ENCODE results near the gene VWA3B. TPM values are rescaled to one million over a fixed set of nuclear protein-coding genes. Genes with fewer than 3 reads are reported as not detected.

Gene VWA3B
- total RNA-seq, 1 donor from 2014 or later: not detected

DNA sequence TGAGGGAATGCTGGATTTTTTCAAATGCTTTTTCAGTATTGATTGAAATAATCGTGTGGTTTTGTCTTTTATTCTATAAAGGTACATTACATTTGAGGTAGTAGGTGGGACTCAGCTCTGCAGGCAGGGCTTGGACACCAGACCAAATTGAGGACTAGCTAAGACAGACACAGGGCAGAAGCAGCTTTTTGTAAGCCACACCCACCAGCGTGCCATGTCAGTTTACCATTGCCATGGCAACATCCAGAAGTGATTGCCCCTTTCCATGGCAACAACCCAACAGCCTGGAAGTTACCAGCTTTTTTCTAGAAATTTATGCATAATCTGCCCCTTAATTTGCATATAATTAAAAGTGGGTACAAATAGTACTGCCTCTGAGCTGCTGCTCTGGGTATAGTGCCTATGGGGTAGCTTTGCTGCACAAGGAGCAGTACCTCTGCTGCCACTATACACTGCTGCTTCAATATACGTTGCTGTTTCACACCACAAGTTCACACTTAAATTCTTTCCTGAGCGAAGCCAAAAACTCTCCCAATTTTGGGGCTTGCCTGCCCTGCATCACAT is 23.6 kb upstream of the VWA3B start:
- no peak overlapping the region for H3K4me3 Mint-ChIP-seq
- no peak overlapping the region for H3K27ac Mint-ChIP-seq
- intact Hi-C loops (cut with micrococcal nuclease): no loop called here
- H3K36me3 Mint-ChIP-seq (ENCODE audit: low read depth): no peaks in the 10 kb centered on the region
- H3K9me3 Mint-ChIP-seq: no peaks in the 10 kb centered on the region
- DNase-seq (ENCODE audit: low spot score): no peak
- H3K4me1 Mint-ChIP-seq (ENCODE audit: low read depth): no peaks in the 10 kb centered on the region
- peaks cover 14% of the 10 kb centered on the region for H3K27me3 Mint-ChIP-seq (ENCODE audit: insufficient read depth)

DNA sequence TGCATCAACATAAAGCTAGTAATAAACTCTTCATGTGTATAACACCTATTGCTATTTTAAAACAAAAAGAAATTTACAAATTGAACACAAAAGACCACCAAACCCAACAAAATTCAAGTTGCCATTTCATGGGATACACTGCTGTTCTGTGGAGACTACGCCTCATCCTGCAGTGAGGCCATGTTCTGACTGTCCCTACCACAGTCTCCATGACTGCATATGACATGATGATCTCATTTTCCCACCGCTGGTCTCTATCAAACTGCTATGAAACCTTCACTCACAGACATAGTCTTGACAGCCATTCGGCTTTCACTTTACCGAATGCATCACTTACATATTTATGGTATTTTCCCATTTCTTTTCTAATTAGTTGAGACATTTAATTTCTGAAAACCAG is 21.2 kb upstream of the VWA3B start:
- Mint-ChIP-seq H3K27me3 (ENCODE audit: insufficient read depth) (peaks cover 12% of the 10 kb centered on the region), H3K9me3 (no peaks in the 10 kb centered on the region), H3K4me1 (ENCODE audit: low read depth) (no peaks in the 10 kb centered on the region), H3K27ac (no peak overlapping the region), H3K4me3 (no peak overlapping the region), H3K36me3 (ENCODE audit: low read depth) (no peaks in the 10 kb centered on the region)
- intact Hi-C loops (cut with micrococcal nuclease): no loop called here
- DNase-seq (ENCODE audit: low spot score): no peak

DNA sequence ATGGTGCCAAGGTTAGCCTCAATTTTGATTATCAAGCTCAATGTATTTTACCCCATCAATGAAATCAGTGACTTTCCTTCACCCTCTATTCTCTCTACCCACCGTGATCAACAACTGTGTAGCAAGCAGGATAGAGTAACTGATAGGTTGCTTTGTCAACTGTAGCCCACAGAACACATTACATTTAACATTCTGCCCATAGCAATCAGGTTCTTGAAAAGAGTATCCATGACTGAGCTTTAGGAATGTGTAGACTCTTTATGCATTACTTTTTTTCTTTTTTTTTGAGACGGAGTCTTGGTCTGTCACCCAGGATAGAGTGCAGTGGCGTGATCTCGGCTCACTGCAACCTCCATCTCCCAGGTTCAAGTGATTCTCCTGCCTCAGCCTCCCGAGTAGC is 19.8 kb upstream of the VWA3B start:
- no peaks in the 10 kb centered on the region for H3K4me1 Mint-ChIP-seq (ENCODE audit: low read depth)
- peaks cover 9% of the 10 kb centered on the region for H3K27me3 Mint-ChIP-seq (ENCODE audit: insufficient read depth)
- H3K4me3 Mint-ChIP-seq: no peak overlapping the region
- H3K36me3 Mint-ChIP-seq (ENCODE audit: low read depth): no peaks in the 10 kb centered on the region
- intact Hi-C loops (cut with micrococcal nuclease): no loop called here
- no peaks in the 10 kb centered on the region for H3K9me3 Mint-ChIP-seq
- H3K27ac Mint-ChIP-seq: no peak overlapping the region
- DNase-seq (ENCODE audit: low spot score): no peak

DNA sequence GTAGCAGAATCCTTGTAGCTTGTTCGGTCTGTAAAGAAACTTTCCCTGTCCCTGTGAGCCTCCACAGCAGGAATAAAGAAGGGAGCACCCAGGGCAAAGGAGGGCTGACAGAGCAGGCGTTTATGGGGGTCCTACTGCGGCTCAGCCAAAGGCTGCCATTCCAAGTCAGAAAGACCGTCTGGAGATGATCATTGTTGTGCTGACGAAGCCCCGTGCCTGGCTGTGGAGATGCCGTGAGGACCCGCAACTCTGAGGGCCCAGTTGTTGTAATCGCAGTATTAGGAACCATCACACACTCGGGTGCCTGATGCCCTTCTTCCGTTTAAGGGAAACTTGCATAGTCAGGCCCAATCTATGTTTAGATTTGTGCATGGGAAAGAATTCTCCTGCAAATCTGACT is 16.9 kb upstream of the VWA3B start:
- H3K9me3 Mint-ChIP-seq: no peaks in the 10 kb centered on the region
- no peak overlapping the region for H3K27ac Mint-ChIP-seq
- no peak for DNase-seq (ENCODE audit: low spot score)
- no peak overlapping the region for H3K4me3 Mint-ChIP-seq
- no peaks in the 10 kb centered on the region for H3K4me1 Mint-ChIP-seq (ENCODE audit: low read depth)
- intact Hi-C loops (cut with micrococcal nuclease): no loop called here
- peaks cover 8% of the 10 kb centered on the region for H3K27me3 Mint-ChIP-seq (ENCODE audit: insufficient read depth)
- H3K36me3 Mint-ChIP-seq (ENCODE audit: low read depth): no peaks in the 10 kb centered on the region

DNA sequence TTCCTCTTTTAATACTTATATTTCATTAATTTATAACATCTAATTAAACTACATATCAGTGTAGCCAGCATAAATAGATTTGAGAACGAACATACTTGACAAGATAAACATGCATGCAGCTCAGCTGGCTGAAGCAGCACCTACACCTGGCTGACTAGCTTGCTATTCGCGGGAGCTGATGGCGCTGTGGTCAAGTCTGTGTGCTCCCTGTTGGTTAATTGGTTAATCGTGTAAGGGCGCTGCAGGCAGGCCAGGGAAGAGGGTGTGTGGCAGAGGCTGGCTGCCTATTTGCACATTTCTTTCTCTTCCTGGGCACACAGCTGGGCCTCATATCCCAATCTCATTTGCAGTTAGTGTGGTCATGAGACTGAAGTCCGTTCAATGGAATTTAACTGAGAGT is 14.5 kb upstream of the VWA3B start:
- intact Hi-C loops (cut with micrococcal nuclease): no loop called here

DNA sequence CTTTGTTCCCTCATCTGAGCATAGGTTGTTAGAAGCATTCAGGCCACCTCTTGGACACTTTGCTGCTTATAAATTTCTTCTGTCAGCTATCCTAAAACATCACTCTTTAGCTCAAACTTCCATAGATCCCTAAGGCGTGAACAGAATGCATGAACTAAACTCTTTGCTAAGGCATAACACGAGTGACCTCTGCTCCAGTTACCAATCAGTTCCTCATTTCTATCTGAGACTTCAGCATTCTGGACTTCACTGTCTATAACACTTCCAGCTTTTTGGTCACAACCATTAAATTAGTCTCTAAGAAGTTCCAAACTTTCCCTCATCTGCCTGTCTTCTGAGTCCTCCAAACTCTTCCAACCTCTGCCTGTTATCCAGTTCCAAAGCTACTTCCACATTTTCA is 8.3 kb upstream of the VWA3B start:
- no peak for DNase-seq (ENCODE audit: low spot score)
- Mint-ChIP-seq H3K4me3 (no peak overlapping the region), H3K4me1 (ENCODE audit: low read depth) (peaks cover 5% of the 10 kb centered on the region), H3K27ac (no peak overlapping the region), H3K27me3 (ENCODE audit: insufficient read depth) (peaks cover 10% of the 10 kb centered on the region), H3K36me3 (ENCODE audit: low read depth) (no peaks in the 10 kb centered on the region), H3K9me3 (peaks cover 8% of the 10 kb centered on the region)
- intact Hi-C loops (cut with micrococcal nuclease): no loop called here

More for the DNA sequence above, 14.5 kb upstream of the VWA3B start:
- no peak for DNase-seq (ENCODE audit: low spot score)
- H3K4me1 Mint-ChIP-seq (ENCODE audit: low read depth): no peaks in the 10 kb centered on the region
- no peaks in the 10 kb centered on the region for H3K9me3 Mint-ChIP-seq
- H3K36me3 Mint-ChIP-seq (ENCODE audit: low read depth): no peaks in the 10 kb centered on the region
- H3K27ac Mint-ChIP-seq: no peak overlapping the region
- H3K27me3 Mint-ChIP-seq (ENCODE audit: insufficient read depth): peaks cover 3% of the 10 kb centered on the region
- no peak overlapping the region for H3K4me3 Mint-ChIP-seq

DNA sequence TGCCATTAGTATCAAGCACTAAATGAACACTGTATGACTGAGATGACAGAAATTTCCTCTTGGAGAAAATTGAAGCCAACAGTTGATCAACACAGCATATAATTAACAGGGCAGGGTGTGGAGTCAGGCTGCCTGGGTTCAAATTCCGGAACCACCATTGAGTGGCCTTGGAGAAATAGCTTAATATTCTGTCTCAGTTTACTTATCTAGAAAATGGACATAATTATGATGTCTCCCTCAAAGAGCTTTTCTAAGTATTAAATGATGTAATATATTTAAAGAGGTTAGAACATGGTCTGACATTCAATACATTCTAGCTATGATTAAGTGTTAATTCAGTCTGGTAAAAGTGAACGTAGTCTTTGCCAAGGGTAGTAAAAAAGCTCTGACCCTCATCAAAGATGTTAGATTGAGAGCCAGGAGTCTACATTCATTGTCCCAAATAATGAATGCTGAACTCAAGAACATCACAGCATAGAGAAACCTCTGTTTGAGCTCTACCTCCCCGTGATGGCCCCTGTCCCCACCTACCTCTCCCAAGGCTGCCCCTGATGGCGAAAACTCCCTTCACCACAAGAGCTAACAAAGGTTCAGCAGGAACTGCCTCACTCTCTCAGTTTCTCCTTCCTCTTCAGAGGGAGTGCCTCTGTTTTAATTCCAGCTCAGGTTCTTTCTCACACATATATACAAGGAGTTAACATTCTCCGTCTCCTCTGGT is 2.7 kb upstream of the VWA3B start:
- DNase-seq (ENCODE audit: low spot score): no peak
- intact Hi-C loops (cut with micrococcal nuclease): no loop called here
- peaks cover 39% of the 10 kb centered on the region for H3K27me3 Mint-ChIP-seq (ENCODE audit: insufficient read depth)
- H3K27ac Mint-ChIP-seq: no peak overlapping the region
- no peaks in the 10 kb centered on the region for H3K9me3 Mint-ChIP-seq
- no peaks in the 10 kb centered on the region for H3K36me3 Mint-ChIP-seq (ENCODE audit: low read depth)
- H3K4me1 Mint-ChIP-seq (ENCODE audit: low read depth): peaks cover 26% of the 10 kb centered on the region
- no peak overlapping the region for H3K4me3 Mint-ChIP-seq

DNA sequence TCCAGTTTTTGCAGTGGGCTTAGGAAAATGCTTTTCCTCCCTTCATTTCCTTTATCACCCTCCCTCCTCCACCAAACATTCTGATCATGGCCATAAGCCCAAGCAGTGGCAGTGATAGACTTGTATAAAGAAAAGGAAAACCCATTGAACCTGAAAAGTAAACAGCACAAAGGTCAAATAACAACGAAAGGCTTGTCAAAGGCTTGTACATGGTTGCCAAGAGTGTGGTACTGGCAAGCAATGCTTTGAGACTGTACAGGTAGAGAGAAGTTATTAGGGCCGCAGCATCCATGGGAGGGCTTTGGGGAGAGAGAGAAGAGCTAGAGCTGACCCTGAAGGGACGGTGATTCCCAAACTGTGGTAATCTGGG is 2.1 kb upstream of the VWA3B start:
- DNase-seq (ENCODE audit: low spot score): no peak
- Mint-ChIP-seq H3K27ac (no peak overlapping the region), H3K27me3 (ENCODE audit: insufficient read depth) (peaks cover 39% of the 10 kb centered on the region), H3K9me3 (no peaks in the 10 kb centered on the region), H3K4me3 (no peak overlapping the region), H3K4me1 (ENCODE audit: low read depth) (peaks cover 26% of the 10 kb centered on the region), H3K36me3 (ENCODE audit: low read depth) (no peaks in the 10 kb centered on the region)
- intact Hi-C loops (cut with micrococcal nuclease): no loop called here

DNA sequence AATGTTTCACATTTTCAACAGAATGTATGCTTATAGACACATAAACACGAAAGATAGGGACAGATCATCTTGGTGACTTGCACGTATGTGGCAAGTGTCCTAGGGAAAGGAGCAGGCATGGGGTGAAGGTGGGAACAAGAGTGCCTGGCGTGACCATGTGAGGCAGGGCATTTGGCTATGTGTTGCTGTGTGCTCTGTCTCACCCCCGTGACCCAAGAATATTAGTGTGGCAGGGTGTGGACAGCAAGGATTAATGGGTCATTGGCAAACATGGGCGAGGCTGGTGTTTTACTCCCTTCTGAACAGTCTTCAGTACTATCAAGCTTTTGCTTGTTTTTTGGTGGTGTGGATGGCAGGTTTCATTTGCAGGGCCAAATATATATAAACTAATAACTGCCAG is 1.3 kb upstream of the VWA3B start:
- H3K27ac Mint-ChIP-seq: no peak overlapping the region
- DNase-seq (ENCODE audit: low spot score): no peak
- peak overlapping the region; percentile 44 for H3K4me3 Mint-ChIP-seq
- H3K4me1 Mint-ChIP-seq (ENCODE audit: low read depth): peaks cover 26% of the 10 kb centered on the region
- peaks cover 39% of the 10 kb centered on the region for H3K27me3 Mint-ChIP-seq (ENCODE audit: insufficient read depth)
- H3K36me3 Mint-ChIP-seq (ENCODE audit: low read depth): no peaks in the 10 kb centered on the region
- intact Hi-C loops (cut with micrococcal nuclease): loop anchor here (2.0 kb wide), 2 partner anchors 49 to 279 kb away; no protein-coding TSS in a partner anchor
- no peaks in the 10 kb centered on the region for H3K9me3 Mint-ChIP-seq

DNA sequence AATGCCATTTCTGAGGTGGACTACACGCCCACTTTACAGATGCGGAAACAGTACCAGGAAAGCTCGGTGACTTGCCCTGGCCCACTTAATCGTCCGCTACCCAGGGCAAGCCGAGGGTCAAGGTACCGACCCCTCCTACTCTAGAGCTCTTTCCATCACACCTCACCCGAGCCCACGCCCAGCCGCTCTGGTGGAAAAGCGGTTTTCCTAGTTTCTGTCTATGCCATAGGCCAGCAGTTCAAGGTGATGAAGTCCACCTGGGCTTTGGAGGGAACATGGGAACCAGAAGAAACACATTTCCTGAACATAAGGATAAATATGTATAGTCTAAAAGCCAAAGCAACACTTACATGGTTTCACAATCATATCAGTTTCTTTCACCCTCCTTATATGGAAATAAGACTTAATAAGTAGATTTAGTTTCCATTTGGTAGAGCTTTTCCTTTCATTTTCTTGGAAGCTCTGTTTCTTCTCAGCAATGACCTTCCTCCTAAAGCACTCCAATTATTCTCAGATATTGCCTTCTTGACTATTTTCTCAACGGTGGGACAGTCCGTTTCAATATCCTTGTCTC is 567 bp downstream of the VWA3B start:
- Mint-ChIP-seq H3K4me1 (ENCODE audit: low read depth) (peaks cover 21% of the 10 kb centered on the region), H3K27me3 (ENCODE audit: insufficient read depth) (peaks cover 33% of the 10 kb centered on the region), H3K9me3 (no peaks in the 10 kb centered on the region), H3K4me3 (peak overlapping the region; percentile 77), H3K27ac (no peak overlapping the region), H3K36me3 (ENCODE audit: low read depth) (no peaks in the 10 kb centered on the region)
- intact Hi-C loops (cut with micrococcal nuclease): loop anchor here (1.0 to 2.0 kb wide), 4 partner anchors 47 to 281 kb away; partner anchors contain the start of gene TMEM131
- DNase-seq (ENCODE audit: low spot score): no peak

DNA sequence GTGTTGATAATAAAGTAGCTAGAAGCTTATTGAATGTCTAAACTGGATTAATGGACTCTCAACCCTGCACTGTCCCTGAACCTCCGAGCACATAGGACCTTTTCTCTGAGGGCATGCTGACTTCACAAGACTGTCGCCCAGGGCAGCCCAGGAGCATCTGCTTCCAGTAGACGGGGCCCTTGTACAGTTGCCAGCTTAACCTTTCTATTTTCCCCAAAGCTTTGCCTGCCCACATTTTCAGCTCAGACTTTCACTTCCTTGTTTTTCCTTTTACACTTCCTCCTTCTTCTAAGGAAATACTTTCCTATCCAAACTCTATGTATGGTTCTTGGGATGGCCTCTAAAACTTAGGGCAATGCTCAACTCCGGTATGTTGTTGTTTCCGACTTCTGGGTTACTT is 1.3 kb downstream of the VWA3B start:
- Mint-ChIP-seq H3K27me3 (ENCODE audit: insufficient read depth) (peaks cover 29% of the 10 kb centered on the region), H3K4me3 (no peak overlapping the region), H3K4me1 (ENCODE audit: low read depth) (peaks cover 21% of the 10 kb centered on the region), H3K9me3 (no peaks in the 10 kb centered on the region), H3K36me3 (ENCODE audit: low read depth) (no peaks in the 10 kb centered on the region), H3K27ac (no peak overlapping the region)
- no peak for DNase-seq (ENCODE audit: low spot score)
- intact Hi-C loops (cut with micrococcal nuclease): no loop called here

DNA sequence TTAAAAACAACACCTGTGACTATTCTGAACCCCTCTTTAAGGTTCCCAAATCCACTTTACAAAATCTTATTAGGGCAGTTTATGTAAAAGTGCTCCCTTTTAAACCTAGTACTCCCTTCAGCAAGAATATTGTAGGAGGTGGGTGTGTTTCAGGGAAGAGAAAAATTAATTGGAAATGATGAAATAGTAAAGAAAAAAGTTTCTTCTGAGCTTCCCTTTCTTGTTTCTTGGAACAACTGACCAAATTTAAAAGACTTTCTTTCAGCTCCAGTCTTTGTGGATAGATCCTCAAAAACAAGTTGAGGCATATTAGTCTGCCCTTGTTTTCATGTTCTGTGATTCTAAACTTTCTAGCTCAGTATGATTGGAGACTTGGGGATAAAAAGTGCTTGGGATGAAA is 3.0 kb downstream of the VWA3B start:
- Mint-ChIP-seq H3K4me3 (no peak overlapping the region), H3K4me1 (ENCODE audit: low read depth) (peaks cover 17% of the 10 kb centered on the region), H3K9me3 (no peaks in the 10 kb centered on the region), H3K27ac (no peak overlapping the region), H3K36me3 (ENCODE audit: low read depth) (no peaks in the 10 kb centered on the region), H3K27me3 (ENCODE audit: insufficient read depth) (peaks cover 31% of the 10 kb centered on the region)
- no peak for DNase-seq (ENCODE audit: low spot score)
- intact Hi-C loops (cut with micrococcal nuclease): no loop called here

DNA sequence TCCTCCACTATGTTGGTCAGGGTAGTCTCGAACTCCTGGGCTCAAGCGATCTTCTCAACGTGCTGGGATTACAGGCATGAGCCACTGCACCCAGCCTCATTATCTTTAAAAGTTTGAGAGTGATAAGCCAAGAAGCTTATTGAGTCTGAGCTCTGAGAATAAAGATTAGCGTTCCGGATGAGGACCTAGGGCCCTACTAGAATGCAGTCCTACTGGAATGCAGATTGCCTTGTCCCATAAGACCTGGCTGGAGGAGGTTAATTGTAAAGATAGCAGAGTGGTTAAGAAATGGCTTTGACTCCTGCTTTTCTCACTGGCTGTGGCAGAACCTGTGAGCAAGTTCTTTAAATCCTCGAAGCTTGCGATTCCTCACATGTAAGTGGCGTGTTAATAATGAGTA is 4.0 kb downstream of the VWA3B start:
- intact Hi-C loops (cut with micrococcal nuclease): no loop called here
- no peak for DNase-seq (ENCODE audit: low spot score)
- peaks cover 17% of the 10 kb centered on the region for H3K4me1 Mint-ChIP-seq (ENCODE audit: low read depth)
- H3K9me3 Mint-ChIP-seq: peaks cover 7% of the 10 kb centered on the region
- H3K27me3 Mint-ChIP-seq (ENCODE audit: insufficient read depth): peaks cover 25% of the 10 kb centered on the region
- H3K36me3 Mint-ChIP-seq (ENCODE audit: low read depth): no peaks in the 10 kb centered on the region
- H3K27ac Mint-ChIP-seq: no peak overlapping the region
- H3K4me3 Mint-ChIP-seq: no peak overlapping the region
